GM18517 (cell line): ENCODE results near the gene YKT6.
"Not testable (repeated sequence)": the region's sequence is repeated elsewhere in the genome, so short reads cannot be mapped to it uniquely, and the experiment has no call there.

Source experiments
- ATAC-seq: cut with Tn5 transposase; IDR thresholded peaks from one replicate; pipeline ENCODE4 v1.9.1; 2021; ENCODE audit warnings: mild to moderate bottlenecking, moderate library complexity; ENCODE audit not compliant: unreplicated experiment

The YKT6 gene

DNA sequence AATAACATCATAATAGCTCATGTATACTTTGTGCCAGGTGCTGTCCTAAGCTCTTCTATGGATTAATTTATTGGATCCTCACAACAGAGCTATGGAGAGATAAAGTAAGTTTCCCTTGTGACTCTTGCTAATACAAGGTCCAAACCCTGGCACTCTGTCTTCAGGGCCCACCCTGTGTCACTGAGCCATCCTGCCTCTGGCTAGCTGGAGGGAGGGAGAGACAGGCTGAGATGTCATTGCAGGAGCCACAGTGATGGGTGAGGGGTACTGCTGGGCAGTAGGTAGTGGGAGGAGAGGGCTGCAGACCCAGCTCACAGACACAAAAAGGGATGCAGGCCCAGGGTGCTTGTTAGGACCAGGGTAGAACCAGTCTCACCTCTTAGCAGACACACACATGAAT lies 28.4 kb upstream of the YKT6 start:
- ATAC-seq = no peak

DNA sequence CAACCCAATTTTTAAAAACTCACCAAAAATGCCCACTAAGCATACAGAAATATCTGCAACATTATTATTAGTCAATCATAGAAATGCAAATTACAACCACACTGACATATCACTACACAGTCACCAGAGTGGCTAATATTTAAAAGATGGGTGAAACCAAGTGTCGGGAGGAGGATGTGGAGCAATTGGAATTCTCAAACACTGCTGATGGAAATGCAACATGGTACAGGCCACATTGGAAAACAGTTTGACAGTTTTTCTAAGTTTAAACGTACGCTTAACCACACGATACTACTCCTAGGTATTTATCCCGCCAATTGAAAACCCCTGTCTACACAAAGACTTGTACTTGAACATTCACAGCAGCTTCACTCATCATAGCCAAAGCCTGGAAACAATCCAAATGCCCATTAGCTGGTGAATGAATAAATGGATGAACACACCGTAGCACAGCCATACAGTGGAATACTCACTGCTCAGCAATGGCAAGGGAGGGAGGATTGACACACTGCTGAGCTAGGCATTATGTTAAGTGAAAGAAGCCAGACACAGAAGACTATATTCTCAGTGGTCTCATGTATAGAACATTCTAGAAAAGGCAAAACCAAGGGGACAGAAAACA lies 27.9 kb upstream of the YKT6 start:
- ATAC-seq = no peak

DNA sequence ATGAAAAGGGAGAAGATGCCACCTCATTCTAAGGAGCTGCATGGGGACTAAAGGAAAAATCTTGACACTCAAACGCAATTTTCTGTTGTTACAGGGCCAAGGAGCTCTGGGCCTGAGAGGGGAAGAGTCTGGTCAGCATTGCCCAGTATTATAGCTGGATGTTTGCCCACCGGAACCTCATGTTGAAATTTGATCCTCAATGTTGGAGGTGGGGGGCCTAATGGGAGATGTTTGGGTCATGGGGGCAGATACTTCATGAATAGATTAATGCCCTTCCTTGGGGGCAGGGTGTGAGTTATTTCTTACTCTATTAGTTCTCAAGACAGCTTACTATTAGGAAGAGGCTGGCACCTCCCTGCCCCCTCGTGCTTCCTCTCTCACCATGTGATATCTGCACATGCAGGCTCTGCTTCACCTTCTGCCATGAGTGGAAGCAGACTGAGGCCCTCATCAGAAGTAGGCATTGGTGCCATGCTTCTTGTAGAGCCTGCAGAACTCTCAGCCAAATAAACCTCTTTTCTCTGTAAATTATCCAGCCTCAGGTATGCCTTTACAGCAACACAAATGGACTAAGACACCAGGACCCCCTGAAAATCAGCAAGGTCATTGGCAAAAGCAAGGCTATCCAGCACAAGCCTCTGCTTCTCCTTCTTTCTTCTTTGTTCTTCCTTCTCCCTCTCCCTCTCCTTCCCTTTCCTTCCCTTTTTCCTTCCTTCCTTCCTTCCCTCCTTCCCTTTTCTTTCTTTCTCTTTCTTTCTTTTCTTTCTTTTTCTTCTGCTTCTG lies 26.7 kb upstream of the YKT6 start:
- no peak for ATAC-seq

DNA sequence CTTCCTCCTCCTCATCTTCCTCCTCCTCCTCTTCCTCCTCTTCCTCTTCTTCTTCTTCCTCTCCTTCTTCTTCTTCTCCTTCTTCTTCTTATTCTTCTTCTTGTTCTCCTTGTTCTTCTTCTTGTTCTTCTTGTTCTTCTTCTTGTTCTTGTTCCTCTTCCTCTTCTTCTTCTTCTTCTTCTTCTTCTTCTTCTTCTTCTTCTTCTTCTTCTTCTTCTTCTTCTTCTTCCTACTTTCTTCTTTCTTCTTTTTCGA lies 26.2 kb upstream of the YKT6 start:
- not testable (repeated sequence) for ATAC-seq

DNA sequence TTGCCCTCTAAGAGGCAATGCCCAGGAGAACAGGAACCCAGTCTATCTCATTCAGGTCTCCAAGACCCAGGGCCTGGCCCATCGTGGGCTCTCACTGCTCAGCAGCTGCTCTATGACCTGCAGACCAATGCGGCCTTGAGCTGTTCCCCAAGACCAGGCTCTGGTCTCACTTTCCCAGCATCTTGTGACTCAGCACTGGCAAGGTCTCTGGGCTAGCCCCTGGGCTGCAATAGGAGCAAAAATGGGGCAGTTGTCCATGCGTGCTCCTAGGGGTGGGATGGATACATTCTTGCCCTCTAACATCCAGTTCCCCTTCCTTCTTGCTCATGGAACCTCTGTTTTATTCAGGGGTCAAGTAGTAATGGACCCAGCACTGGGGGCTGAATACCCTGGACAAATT lies 25.0 kb upstream of the YKT6 start:
- ATAC-seq = no peak

DNA sequence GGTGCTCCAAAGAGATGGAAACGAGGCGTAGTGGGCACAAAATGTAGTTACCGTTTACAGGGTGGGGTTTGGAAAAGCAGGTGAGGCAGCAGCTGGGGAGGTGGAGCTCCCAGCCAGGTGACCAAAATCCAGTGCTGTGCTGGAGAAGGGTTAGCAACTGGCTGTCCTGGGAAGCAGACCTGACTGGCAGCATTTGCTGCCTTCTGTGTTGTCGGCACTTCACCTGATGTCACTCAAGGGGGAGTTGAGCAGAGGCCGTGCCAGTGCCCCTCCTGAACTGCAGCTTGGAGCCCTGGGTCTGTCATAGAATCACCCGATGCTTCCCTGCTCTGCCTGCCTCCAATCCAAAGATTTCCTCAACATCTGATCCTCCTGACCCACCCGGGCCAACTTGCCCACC lies 24.3 kb upstream of the YKT6 start:
- ATAC-seq = no peak

DNA sequence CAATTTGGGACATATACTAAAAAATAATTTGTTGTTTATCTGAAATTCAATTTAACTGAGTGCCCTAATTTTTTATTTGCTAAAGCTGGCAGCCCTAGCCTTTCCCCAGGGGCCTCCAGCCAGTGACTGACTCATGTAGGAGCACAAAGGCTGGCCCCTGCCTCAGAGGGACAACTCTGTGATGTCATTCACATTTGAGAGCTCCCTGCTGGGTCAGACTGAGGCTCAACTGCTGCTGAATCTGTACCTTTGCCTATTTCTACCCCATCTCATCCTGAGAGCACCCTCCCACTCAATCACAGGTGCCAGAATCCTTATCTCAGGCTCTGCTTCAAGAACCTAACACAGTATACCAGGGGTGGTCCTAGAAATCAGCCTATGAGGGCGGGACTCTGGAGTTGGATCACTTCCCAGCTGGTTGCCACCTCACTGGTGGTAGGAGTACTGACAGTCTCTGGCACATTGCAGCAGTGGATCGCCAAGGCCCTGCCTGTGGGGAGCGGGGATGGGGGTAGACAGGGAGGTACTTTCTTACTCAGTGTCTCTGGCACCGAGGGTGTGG lies 23.1 kb upstream of the YKT6 start:
- no peak for ATAC-seq

DNA sequence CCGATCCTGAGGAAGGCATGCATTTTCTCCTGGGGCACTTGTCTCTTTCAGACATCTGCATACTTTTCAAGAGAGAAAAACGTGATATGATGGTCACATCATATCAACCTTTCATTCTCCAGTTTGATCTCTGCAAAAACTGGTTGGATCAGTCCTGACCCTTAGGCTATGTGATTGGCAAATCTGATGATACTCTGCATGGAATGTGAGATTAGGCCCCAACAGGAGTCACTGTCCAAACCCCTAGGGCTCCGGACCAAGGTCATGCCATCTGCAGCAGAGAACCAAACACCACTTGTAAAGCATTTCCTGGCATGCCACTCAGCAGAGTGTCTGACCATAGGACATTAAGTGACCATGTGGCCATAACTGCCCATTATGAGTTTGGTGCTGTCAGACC lies 20.1 kb upstream of the YKT6 start:
- ATAC-seq = no peak

DNA sequence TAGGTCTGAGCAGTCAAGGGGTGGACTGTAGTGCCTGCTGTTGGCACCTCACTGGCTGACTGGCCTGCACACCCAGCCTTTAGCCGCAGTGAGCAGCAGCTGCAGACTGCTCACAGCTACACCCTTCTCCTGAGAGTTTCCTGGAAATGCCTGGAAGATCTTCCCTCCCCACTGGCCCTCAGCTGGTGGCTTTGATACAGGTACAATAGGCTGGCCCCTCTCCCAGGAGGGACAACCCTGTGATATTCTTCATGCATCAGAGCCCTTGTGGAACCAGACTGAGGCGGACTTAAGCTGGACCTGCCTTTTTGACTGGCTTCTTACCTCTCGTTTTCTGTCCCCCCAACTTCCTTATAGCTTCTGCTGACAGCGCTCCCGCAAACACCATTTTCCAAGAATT lies 18.0 kb upstream of the YKT6 start:
- ATAC-seq = no peak

DNA sequence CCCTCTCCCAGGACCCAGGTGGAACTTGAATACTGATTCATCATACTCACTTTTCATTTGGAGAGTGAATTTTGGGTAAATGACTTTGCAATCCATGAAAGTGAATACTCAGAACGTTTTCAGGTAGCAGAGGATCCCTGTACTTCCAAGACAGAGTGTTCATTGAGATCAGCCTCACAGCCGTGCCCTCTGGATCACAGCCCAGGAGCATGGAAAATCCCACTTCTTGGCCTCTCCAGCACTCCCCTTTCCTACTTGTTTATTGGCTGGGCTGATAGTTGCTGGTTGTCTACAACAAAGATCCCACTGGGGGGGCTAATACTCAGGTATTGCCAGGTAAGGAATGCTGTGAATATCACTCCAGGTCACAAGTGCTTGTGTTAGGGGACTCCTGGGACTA lies 17.4 kb upstream of the YKT6 start:
- no peak for ATAC-seq

DNA sequence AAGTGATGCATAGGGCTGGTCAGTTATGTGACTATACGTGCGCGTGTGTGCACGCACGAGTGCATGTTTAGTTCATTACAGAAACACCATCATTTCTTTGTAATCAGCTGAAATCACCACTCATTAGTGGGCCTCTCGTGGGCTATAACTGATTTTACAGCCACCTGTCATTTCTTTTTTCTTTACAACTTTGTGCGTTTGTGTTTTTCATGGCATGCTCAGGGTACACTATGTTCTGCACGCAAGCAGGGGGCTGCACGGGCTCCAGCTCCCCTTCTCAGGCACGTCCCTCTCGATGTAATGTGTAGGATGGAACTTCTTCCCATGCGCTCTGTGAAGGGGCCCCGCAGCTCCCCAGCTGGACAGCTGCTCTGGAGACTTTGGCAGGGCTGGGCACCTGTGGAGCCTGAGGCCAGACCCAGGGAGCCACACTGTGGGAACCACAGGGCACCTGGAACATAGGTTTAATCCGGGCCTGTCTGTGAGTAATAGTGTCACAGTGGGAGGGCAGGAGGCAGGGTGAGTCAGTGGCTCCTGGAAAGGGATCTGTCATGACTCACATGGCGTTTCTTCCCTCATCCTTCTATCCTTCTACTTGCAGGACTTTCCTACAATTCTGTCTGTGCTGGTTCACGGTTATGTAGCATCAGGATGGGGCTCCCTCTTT lies 16.4 kb upstream of the YKT6 start:
- ATAC-seq = no peak

DNA sequence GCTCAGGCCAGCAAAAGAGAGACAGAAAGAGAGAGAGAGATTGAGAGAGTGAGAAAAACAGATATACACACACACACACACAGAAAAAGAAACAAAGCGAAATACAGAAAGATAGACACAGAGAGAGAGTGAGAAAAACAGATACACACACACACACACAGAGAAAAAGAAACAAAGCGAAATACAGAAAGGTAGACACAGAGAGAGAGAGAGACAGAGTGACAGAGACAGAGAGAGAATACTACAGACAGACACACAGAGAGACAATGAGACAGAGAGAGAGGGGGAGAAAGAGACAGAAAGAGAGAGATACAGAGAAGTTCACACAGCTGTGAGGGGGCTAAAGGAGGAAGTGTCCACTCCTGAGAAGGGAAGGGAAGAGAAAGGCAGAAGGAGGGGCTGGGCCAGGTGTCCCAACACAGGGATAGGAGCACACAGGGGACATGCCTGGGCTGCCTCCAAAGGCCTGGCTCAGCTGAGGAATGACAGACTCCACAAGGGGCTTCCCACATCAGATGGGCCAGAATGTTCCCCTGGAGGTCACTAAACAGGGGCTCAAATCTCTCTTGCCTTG lies 15.8 kb upstream of the YKT6 start:
- ATAC-seq = no peak

DNA sequence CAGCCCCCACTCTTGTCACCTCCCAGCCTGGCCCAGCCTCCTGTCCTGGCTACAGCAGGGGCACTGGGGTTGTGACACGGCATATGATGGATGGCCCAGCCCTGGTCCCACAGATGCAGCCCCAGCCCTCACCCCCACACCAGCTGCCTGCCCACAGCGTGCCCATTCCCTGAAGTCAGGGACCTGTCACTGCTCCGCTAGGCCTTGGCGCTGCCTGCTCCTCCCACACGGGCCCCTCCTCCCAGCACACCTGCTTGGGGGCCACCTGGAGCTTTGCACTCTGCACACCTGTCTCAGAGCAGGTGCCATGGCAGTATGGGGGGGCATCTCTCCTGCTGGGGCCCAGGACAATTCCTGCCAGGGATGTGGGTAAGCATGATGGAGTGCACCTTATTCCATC lies 15.0 kb upstream of the YKT6 start:
- ATAC-seq = no peak

DNA sequence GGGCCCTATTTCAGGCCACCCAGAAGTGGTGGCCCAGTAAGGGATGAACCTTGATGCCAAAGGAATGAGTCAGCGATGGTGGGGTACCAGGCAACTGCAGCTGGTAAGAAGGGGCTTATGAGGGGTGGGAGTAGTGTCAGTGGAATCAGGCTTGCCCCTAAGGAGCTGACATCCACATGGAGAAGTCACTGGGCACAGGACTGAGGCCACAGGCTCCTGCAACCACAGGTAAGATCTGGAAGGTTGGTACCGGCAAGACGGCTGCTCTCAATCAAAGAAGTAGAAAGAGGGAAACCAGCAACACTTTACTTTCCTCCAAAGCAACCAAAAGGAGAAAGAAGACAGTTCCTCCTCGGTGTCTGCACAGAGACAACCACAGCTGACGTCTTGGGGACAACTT lies 14.0 kb upstream of the YKT6 start:
- no peak for ATAC-seq

DNA sequence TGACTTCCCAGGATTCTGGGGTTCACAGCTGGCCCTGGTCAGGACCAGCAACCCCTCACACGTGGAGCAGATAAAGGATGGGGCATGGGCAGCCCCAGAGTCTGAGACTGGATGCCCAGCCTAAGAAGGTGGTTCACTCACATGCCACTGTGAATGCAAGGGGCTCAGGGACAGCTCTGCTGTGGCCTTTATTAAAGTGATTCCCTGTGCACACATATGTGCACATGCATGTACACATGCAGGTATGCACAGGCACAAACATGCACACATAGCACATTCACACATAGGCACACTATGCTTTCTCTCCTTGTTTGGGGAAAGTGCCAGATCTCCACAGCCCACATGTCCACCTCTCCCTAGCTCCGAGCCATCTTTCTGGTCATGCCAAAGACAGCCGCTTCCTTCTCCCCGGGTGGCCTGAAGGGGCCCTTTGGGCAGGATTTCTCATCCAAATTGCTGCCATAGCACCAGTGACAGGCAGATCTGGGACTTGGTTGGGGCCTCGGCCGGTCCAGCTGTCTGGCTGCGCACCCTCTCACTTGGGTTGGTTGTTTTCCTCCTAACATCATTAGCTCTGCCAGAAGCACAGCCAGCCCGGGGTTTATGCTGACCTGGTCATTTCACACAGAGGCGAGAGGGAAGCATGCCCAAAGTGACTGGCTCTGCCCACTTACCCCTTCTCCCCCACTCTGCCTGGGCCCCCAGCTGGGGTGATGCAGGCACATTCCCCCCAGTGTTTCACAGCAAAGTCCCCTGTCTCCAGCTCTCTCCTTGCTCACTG lies 13.0 kb upstream of the YKT6 start:
- ATAC-seq = no peak

DNA sequence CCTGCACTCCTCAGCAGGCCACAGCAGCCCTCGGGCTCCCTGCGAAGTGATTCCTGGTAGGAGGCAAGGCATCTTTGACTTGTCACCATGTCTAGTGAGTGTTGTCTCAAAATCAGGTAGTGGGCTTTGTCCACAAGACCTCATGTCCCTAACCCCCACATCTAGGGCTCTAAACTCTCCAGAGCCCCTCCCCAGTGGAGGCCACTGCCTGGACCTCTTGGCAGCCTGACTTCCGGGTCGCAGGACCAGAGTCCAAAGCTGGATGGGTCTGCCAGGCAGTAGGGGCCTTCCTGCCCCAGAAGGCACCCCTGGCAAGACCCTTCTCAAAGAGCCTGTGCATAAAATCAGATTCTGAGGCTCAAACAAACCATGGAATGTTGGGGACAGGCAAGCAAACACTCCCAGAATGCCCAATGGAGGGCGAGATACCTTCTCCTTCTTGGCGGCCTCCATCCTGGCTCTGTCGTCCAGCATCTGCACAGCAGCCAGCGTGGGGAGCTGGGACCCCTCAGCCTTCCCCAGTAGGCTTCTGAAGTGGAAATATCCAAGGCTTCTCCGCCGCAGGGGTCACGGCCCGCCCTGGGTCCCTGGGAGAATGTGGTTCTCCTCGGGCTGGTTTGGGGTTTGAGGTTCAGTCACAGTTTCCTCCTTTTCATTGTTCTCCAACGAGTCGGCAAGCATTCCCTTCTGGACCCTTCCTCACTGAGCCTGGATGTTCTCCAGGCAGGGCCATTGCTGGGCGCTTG lies 12.1 kb upstream of the YKT6 start:
- no peak for ATAC-seq

DNA sequence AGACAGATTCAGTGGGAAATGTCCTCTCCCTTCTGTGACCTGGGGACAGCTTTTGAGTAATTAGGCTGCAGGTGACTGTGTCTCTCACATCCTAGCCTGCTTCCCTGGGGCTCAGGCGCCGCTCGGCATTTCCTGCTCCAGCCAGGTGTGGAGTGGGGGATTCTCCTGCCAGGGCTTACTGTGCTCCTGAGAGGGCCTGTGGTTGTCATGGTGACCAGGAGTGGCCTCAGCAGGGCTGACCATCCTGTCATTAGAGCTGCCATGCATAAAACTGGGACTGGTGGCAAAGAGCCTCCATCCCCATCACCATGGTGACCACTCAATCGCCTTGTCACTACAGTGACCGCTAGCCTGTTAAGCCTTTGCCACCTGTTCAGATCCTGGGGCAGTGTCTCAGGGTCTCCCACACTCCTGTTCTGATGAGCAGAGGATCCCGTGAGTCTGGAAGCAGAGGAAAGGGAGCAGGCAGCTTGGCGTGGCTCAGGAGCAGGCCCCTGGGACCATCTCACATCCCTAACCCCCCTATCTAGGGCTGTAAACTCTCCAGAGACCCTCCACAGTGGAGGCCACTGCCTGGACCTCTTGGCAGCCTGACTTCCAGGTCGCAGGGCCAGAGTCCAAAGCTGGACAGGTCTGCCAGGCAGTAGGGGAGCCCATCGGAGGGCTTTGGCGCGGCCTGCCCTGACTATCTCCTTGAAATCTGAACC lies 11.3 kb upstream of the YKT6 start, which contains the start of gene GCK:
GCK (minus strand) TSS at position 154 of the 707 bp plus-strand sequence. CDS start 486 bp downstream, outside the sequence.
- no peak for ATAC-seq

DNA sequence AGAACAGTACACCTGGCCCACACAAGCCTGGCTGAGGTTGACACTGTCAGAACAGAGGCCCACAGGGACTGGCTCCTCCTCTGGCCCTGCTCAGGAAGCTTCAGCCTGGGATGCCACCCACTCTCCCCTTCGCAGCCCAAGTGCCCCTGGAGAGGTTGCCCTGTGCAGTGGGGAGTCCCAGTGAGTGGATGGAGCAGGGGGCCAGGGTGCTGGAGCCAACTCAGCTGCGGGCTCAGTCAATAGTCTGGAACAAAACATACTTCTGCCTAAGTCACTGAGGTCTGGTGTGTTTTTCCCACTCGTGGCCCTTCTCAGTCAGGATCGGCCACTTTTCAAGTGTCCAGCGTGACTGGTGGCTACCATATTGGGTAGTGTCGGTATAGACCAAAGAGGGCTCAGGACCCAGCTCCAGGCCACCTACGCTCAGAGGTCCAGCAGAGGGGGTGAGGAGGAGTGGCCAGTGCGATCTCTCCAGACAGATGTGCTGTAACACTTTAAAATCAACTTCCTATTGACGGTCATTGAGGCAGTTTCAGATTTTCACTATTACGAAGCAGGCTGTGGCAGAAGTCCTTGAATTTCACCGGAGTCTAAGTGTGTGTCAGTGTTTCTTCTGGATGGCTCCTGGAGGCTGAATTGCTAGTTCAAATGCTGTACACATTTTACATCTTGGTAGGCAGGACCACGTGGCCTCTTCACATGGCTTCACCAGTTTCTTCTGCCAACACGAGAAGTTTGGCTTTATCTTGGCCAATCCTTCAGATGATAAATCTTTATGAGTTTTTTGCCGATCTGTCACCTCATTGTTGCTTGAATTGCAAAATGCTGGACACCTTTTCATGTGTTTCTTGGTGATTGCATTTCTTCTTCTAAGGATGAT lies 10.5 kb upstream of the YKT6 start:
- ATAC-seq = no peak

DNA sequence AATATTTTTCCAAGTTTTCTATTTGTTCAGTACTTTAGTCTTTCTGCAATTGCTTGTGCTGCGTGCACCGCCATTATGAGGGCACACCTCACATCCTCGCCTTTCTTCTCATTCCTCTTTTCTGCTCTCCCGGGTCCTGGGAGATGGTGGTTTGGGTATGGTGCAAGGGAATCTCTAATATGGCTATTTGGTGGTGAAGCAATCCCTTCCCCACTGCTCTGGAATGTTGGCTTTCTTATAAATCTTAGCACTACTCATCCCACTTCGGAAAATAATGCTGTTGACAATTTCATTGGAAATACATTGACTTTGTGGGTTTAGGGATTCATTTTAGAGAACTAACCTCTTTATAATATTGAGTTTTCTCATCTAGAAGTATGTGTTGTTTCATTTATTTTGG lies 9.6 kb upstream of the YKT6 start:
- ATAC-seq = no peak
